ENCODE data around the gene CDC42.
"Not testable (repeated sequence)": the region's sequence is repeated elsewhere in the genome, so short reads cannot be mapped to it uniquely, and the experiment has no call there.

CDC42 gene

GRCh38 chr1:22052115-22053016, at the start of gene CDC42:
Gene CDC42, plus strand, starts transcription at chr1:22052709. Its CDS starts 25,770 bp downstream, at chr1:22078479.
- DNase-seq (ENCODE audit: low spot score): peak; percentile 95

DNA sequence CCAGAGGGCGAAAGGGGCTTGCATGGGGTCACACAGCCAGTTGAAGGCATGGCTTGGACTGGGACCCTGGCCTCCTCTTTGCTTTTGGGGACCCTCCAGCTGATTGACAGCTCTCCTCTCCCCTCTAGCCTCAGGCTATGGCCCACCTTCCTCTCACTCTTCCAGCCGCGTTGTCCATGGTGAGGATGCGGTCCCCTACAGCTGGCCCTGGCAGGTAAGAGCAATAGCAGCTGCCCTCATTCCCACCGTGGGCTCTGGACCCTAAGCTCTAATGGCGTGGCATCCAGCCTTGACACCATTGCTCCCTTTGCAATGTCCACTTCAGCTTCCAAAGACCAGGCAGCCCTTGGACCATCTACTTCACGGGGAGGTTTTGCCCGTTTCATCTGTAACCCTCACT, 49.6 kb upstream of the CDC42 start:
- DNase-seq (ENCODE audit: low spot score): not testable (repeated sequence)

DNA sequence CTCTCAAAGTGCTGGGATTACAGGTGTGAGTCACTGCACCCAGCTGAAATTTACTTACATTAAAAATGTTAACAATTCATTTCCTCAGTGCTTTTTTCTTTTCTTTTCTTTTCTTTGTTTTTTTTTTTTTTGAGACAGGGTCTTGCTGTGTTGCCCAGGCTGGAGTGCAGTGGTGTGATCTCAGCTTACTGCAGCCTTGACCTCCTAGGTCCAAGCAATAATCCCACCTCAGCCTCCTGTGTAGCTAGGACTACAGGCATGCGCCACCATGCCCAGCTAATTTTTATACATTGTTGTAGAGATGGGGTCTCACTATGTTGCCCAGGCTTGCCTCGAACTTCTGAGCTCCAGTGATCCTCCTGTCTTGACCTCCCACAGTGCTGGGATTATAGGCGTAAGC, 48.5 kb upstream of the CDC42 start:
- not testable (repeated sequence) for DNase-seq (ENCODE audit: low spot score)

DNA sequence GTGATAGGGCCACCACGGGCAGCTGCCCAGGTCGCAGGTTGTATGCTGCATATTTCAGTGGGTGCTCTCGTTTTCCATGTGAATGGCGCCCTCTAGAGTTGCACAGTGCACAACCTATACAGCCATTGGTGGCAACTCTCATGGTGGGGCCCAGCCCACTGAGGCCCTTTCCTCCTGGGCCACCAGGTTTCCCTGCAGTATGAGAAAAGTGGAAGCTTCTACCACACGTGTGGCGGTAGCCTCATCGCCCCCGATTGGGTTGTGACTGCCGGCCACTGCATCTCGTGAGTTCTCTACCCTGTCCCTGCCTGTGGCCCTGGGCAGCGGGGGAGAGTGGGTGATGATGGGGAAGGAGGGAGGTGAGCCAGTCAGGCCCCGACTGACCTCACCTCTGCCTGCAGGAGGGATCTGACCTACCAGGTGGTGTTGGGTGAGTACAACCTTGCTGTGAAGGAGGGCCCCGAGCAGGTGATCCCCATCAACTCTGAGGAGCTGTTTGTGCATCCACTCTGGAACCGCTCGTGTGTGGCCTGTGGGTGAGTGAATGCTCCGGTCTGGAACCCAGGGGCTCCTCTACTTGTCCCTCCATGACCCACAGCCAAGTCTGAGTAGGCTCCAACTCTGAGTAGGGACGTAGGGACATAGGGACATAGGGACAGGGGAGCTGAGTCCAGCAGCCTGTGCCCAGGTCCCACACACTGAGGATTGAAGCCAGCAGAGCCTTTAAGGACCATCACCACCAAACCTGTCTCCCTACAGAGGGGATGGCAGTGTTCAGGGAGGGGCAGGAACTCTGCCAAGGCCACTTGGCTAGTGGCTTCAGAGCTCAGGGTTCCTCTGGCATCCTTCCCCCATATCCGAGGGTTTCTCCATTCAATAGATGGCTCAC, 47.0 kb upstream of the CDC42 start:
- peak; percentile 30 for DNase-seq (ENCODE audit: low spot score)

GRCh38 chr1:22006736-22007135, 45.8 kb upstream of the CDC42 start:
- not testable (repeated sequence) for DNase-seq (ENCODE audit: low spot score)

DNA sequence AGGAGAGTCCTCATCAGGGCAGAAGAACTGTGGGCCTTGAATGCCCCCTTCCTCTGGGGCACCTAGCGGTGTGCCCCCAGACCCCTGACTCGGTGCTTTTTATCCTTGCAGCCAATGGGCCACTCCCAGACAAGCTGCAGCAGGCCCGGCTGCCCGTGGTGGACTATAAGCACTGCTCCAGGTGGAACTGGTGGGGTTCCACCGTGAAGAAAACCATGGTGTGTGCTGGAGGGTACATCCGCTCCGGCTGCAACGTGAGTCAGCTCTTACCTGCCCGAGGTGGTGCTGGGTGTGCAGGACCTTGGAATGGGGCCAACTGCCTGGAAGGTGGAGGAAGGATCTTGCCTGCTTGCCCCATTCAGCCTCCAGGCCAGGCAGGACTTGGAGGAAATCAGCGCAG, 45.2 kb upstream of the CDC42 start:
- DNase-seq (ENCODE audit: low spot score): not testable (repeated sequence)

GRCh38 chr1:22009566-22009965, 42.9 kb upstream of the CDC42 start:
- not testable (repeated sequence) for DNase-seq (ENCODE audit: low spot score)

DNA sequence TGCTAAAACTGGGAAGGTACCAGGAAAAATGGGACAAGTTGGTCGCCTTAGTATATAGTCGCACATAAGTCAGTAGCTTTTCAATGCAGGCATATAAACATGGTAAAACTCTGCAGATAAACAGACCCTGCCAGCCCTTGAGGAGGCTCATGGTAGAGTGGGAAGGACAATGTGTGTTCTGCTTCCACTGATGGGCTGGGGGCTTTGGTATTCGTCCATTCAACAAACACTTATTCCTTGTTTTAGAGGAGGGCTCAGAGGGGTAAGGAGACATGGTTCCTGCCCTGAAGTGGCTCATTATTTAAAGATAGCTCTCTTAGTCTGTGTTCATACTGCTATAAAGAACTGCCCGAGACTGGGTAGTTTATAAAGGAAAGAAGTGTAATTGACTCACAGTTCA, 39.8 kb upstream of the CDC42 start:
- DNase-seq (ENCODE audit: low spot score): not testable (repeated sequence)

GRCh38 chr1:22014575-22015206, 37.8 kb upstream of the CDC42 start:
- DNase-seq (ENCODE audit: low spot score): not testable (repeated sequence)

DNA sequence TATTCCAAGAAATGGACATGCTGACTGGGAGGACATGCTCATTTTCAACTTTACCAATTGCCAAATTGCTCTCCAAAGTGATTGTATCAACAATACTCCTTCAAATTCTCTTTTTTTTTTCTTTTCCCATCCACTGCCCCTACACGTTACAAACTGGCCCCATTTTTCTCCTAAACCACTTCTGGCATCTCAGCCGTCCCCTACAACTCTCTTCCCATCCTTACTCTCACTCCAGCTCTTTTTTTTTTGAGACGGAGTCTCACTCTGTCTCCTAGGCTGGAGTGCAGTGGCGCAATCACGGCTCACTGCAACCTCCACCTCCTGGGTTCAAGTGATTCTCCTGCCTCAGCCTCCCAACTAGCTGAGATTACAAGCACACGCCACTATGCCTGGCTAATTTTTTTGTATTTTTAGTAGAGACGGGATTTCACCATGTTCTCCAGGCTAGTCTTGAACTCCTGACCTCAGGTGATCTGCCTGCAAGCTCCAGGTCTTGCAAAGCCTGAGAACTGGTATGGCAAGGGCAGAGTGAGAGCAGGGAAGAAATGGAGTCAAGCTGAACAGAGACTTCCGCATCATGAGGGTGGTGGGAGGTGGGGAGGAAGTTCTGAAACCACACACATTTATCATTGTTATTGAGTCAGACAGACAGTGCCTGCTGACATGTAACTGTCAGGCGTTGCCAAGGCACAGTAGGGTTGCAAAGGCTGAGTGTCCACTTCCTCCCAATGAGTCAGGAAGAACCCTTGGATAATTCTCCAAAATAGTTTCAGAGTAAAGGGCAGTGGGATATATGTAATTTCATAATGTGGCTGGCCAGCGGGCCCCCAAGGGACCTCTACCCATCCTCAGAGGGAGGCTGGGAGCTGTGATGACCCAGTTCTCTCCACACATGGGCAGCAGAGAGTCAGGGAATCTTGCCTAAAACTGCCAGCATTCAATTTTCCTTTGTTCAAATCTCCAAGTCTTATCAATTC, 33.6 kb upstream of the CDC42 start:
- no peak for DNase-seq (ENCODE audit: low spot score)

DNA sequence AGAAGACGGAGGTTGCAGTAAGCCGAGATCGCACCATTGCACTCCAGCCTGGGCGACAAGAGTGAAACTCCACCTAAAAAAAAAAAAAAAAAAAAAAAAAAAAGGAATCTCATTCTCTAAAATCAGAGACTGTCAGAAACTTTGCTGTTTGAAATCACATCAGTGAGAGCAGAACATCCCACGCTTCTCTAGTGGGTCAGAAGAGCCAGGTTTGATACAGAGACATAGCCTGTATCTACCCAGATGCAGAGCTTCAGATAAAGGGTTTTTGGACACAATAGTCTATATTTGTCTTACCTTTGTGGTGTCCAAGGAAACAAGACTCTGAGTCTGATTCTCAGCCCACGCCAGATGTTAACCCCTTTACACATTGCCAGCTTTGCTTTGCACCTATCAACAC, 31.4 kb upstream of the CDC42 start:
- DNase-seq (ENCODE audit: low spot score): no peak

- peak; percentile 41 for DNase-seq (ENCODE audit: low spot score)
Measured at GRCh38 chr1:22024485-22025367, 27.8 kb upstream of the CDC42 start.

DNA sequence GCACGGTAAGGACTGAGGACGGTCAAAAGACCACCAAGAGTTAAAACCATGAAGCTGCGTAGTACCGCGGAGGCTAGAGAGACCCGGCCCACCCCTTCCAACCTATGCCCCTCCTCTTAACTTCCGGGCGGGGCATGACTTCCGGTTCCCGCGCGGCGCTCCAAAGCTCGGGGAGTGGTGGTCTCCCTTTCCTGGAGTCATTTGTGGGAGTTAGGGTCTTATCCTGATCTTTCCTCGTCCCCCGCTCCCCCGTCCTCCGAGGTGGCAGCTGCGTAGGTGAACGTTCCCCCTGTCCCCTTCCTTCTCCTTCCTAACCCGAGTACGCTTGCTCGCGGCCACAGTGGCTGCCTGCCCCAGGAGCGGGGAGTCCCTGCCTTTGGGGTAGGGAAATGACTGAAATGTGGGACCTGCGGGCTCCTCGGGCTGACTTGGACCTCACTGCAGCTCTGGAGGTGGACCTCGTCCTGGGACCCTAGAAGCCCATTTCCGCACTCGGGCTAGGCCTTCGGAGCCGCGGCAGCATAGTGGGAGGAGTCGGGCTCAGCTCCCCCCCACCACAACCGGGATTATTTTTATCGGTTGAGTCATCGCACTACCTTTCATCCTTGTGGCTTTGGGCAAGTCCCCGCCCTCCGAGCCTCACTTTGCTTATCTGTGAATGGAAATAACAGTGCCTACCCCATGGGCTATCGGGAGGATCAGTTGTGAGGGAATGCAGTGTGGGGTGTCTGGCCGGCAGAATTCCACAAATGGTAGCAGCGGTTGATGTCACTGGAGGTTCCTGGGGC, 26.9 kb upstream of the CDC42 start:
- peak; percentile 93 for DNase-seq (ENCODE audit: low spot score)

DNA sequence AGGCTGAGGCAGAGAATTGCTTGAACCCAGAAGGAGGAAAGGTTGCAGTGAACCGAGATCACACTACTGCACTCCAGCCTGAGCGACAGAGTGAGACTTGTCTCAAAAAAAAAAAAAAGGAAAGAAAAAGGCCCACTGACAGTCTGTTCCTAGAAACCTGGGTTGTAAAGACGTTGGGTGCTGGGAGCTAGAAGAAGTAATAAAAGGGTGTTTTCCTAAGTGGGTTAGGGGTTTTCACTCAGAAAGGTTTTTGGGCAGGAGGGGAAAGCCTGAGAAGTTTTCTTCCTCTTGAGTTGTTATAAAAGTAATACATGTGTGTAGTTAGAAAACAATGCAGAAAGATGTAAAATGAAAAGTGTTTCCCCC, 25.6 kb upstream of the CDC42 start:
- DNase-seq (ENCODE audit: low spot score): no peak

GRCh38 chr1:22030057-22030456, 22.5 kb upstream of the CDC42 start:
- no peak for DNase-seq (ENCODE audit: low spot score)

GRCh38 chr1:22030473-22030872, 22.0 kb upstream of the CDC42 start:
- no peak for DNase-seq (ENCODE audit: low spot score)

GRCh38 chr1:22031214-22031962, 21.1 kb upstream of the CDC42 start:
- no peak for DNase-seq (ENCODE audit: low spot score)

DNA sequence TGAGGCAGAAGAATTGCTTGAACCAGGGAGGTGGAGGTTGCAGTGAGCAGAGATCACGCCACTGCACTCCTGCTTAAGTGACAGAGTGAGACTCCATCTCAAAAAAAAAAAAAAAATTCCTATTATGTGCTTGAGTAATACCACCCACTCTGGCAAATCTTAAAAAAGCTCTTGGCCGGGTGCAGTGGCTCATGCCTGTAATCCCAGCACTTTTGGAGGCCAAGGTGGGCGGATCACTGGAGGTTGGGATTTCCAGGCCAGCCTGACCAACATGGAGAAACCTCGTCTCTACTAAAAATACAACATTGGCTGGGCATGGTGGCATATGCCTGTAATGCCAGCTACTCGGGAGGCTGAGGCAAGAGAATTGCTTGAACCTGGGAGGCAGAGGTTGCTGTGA, 17.7 kb upstream of the CDC42 start:
- not testable (repeated sequence) for DNase-seq (ENCODE audit: low spot score)

DNA sequence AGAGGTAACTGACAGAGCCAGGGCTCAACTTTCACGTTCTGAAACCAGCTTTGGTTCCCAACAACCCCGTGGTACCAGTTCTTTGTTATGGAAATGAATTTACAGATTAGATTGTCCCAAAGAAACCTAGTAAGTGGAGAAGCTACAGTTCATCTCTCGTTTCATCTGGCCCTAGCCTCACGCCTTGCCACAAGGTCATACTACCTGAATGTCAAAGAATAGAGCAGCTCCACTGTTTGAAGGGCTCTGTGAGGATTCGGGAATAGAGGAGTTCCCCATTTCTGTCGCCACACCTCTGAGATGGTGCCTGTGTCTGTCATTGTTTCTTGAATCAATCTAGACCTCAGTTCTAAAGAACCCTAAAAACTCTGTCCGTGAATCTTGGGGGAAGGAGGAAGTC, 15.0 kb upstream of the CDC42 start:
- DNase-seq (ENCODE audit: low spot score): no peak

Measured in cerebellar cortex (tissue), 1 donor.